GM12874 (cell line): ENCODE measurements around the gene ITPKC.

Experiments
- TF ChIP-seq, protein P1 (sequence below): IDR thresholded peaks from 2 replicates; pipeline ENCODE4 v1.5.1; 2011; ENCODE audit warnings: low read depth, mild to moderate bottlenecking, control low read depth, low read length, moderate library complexity; ENCODE audit not compliant: insufficient read depth

ITPKC gene

GRCh38 chr19:40674291-40674690 lies 42.6 kb upstream of the ITPKC start:
- TF ChIP-seq, protein P1, sequence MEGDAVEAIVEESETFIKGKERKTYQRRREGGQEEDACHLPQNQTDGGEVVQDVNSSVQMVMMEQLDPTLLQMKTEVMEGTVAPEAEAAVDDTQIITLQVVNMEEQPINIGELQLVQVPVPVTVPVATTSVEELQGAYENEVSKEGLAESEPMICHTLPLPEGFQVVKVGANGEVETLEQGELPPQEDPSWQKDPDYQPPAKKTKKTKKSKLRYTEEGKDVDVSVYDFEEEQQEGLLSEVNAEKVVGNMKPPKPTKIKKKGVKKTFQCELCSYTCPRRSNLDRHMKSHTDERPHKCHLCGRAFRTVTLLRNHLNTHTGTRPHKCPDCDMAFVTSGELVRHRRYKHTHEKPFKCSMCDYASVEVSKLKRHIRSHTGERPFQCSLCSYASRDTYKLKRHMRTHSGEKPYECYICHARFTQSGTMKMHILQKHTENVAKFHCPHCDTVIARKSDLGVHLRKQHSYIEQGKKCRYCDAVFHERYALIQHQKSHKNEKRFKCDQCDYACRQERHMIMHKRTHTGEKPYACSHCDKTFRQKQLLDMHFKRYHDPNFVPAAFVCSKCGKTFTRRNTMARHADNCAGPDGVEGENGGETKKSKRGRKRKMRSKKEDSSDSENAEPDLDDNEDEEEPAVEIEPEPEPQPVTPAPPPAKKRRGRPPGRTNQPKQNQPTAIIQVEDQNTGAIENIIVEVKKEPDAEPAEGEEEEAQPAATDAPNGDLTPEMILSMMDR: no peak

GRCh38 chr19:40677156-40677555 lies 39.8 kb upstream of the ITPKC start:
- TF ChIP-seq, protein P1: no peak

- TF ChIP-seq, protein P1: no peak
Measured at GRCh38 chr19:40681039-40681438, 35.9 kb upstream of the ITPKC start.

GRCh38 chr19:40682431-40682964 lies 34.4 kb upstream of the ITPKC start:
- TF ChIP-seq, protein P1: no peak

DNA sequence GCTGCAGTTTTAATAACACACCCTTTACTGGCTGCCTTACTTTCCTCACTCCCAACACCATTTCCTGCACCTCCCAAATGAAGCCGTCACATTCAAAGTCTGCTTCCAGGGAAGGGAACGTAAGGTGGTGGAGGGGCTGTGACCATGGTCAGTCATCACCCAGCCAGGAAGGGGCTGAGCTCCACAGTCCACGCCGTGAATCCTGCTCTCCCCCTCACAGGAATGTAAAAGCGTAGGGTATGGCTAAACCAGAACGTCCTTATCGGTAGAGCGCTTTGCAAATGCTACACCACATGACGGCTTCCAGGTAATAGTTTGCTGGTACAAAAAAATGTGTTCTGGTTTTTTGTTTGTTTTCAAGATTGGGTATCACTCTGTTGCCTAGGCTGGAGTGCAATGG lies 33.5 kb upstream of the ITPKC start:
- TF ChIP-seq, protein P1: no peak

DNA sequence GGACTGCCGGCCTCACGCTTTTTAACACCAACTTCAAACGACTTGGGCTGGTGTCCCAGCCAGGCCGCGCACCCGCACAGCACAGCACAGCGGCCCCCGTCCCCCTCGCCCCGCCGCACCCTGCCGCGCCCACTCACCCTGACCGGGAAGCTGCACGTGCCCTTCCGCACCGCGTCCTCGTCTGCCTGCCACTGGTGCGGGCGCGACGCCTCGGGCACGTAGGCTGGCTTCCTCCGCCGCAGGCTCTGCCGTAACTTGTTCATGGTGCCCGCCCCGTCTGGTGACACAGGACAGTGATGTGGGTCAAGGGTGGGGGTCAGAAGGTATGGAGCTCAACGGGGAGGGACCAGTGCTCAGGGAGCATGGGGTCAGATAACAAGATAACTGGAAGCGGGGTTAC lies 32.6 kb upstream of the ITPKC start:
- TF ChIP-seq, protein P1: no peak

DNA sequence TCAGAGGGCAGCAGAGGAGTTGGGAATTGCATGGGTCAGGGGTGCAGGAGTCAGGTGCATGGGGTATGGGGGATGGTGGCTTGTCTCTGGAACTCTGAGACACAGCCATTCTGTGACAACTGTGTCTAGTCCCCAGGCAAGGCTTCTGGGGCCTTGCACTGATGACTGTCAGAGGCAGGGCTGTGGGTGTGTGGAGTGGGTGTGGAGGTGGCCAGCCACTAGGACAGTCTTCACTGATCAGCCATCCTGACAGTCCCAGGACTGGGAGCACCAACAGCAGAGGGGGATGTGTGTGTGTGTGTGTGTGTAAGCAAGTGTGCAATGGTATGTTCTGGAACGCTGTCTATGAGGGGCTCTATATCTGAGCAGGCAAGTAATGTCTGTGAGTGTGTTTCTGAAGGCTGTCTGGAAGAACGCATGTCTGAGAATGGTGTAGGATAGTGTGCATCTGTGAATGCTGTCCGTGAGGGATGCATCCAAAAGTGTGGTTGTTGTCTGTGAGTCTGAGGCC lies 31.8 kb upstream of the ITPKC start:
- TF ChIP-seq, protein P1: no peak
